Head of caudate nucleus (tissue), 42 donors: ENCODE measurements around the gene FGA.
A peak's percentile ranks its signal among the peaks of the same experiment; 100 is the strongest.

Experiments used
- DNase-seq, 42 donors: peaks; one replicate each; pipeline versions ENCODE4 v3.0.0 to v3.0.0-alpha.2; 2020 to 2021; ENCODE audit warnings: mixed read lengths in 7 of 42
- intact Hi-C: fragments of 100-400 bp; cut with DNase I; formaldehyde crosslinking; loops from one replicate; pipeline ENCODE4 v1.15.0; 2022

FGA gene

GRCh38 chr4:154559494-154560418 is 30.8 kb downstream of the FGA start:
- intact Hi-C loops = no loop called here
- DNase-seq = peak in 7 of 42 donors; percentile 6 to 48 (median 18)

GRCh38 chr4:154559141-154559493 is 31.4 kb downstream of the FGA start:
- intact Hi-C loops = no loop called here
- no peak for DNase-seq

GRCh38 chr4:154551872-154552686 is 38.5 kb downstream of the FGA start:
- intact Hi-C loops = loop anchor here (5.0 kb wide), 1 partner anchor 70 kb away; no protein-coding TSS in a partner anchor
- DNase-seq = peak; percentile 66 to 92 (median 82)

DNA sequence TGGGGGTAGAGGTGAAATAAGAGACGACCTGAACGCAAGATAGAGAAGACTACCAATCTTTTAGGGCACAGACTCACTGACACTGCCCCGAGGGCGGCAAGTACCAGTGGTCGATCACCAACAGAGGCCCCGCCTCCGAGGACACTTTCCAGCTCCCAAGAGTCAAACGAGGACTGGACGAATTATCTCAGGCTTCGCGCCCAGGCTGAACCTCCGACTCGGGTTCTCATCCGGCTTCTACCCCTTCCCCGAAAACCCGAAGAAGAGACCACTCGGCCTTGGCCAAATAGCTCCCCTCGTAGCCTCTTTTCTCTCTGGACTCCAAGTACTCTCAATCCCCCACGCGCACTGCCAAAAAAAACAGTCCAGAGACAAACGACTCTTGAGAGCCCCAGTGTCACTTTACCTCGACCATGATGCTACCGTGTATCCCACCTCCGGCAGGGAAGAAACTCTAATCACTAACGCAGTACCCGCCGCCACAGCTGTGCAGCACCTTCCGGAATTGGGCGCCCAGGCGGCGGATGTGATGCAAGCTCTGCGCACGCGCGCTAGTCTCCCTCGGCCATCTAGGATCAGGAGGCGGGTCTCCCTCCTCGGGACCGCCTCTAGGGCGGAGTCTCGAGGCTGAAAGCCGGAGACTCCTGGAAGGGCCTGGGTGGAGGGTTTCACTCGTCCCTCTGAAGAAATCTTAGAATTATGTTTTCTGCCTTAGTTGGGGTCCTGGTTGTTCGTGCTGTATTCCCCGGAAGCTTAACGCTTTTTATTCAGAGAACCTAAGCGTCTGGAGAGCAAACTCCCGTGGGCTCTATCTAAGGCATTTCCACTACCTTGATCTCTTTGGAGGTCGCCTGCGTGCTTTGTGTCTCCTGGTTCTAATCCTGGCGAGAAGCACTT is 40.4 kb downstream of the FGA start, which contains the start of gene PLRG1:
Gene PLRG1 (minus strand): TSS at position 507 of the 897 bp plus-strand sequence. CDS start 92 bp downstream, at position 415.
- DNase-seq = peak; percentile 90 to 99 (median 97)
- intact Hi-C loops = loop anchor here (5.0 kb wide), 1 partner anchor 72 kb away; no protein-coding TSS in a partner anchor

DNA sequence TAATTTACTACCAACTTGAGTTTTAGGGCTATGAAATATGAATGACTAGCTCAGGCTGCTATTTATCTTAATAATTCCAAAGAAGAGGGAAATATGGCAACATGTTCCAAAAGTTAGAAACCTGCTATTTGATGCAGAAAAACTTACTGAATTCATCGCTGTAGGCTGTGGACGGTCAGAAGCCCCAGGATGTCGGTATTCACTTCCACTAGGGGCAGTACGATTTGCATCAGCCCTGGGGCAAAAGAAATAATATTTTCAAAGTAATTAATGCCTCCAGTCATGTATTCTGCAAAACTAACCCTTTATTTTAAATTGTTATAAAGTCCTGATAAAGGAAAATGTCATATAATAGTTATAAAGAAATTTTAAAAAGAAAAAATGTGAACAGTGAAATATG is 44.9 kb downstream of the FGA start:
- intact Hi-C loops = no loop called here
- no peak for DNase-seq

DNA sequence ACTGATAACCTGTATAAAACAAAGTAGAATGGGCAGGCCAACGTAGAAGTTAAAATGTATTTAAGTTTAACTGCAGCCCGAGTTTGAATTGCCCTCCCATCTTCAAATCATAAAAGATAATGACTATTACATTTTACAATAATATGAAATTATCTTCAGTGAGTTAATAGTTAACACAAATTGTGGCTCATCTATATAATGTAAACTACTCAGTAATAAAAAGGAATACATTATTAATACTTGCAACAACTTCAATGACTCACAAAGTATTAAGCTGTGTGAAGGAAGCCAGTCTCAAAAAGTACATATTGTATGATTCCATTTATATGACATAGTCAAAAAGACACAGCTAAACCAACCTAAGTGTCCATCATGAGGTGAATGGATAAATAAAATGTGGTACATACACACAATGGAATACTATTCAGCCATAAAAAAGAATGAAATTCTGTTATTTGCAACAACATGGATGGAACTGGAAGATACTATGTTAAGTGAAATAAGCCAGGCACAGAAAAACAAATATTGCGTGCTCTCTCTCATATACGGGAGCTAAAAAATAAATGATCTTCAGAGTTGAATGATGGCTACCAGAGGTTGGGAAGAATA is 48.2 kb downstream of the FGA start:
- no peak for DNase-seq
- intact Hi-C loops = no loop called here
